ENCODE results near the gene TSC22D2. TPM values are rescaled to one million over a fixed set of nuclear protein-coding genes. Genes with fewer than 3 reads are reported as not detected.

TSC22D2 gene
- total and polyA plus RNA-seq, 2 donors from 2014 or later: 13.4 to 25.3 TPM

DNA sequence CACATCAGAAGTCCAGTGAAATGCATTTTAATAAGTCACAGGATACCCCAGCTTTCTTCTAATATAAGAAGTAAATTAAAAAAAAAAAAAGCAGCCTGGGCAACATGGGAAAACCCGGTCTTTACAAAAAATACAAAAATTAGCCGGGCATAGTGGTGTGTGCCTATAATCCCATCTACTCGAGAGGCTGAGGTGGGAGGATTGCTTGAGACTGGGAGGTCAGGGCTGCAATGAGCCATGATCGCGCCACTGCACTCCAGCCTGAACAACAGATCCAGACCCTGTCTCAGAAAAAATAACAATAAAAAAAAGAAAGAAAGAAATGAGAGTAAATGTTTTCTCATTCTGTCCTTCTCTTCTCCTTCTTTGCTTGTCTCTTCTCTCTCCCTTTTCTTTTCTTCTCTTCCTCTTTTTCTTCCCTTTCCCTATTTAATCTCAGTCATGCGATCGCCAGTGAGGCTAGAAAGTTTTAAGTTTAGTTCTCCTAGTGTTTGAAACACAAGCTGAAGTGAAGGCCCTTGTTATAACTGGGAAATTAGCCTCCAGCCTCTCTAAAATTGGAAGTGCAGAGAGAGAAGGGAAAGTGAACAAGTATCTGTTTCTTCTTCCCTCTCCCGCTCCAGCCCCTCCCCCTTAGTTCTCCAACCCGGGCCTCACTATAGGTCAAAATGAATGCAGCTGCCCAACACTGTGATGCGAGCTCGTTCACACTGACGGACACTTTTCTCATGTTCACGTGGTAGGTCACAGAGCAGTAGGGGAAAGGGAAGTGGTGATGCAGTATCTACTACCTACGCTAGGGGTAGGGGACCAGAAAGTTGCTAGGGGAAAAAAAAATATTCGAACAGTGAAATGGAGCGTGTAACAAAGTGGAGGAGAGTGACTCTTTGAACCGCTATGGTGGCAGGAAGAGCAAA lies 23.5 kb upstream of the TSC22D2 start:
- no peaks in the 10 kb centered on the region for H3K27me3 ChIP-seq (ENCODE audit: control insufficient read depth, insufficient read depth, low read length)
- peak overlapping the region; percentile 17 to 40 (median 26) for H3K4me3 ChIP-seq (ENCODE audit: low read length in 3 of 3)
- intact Hi-C loops (cut with DNase I): no loop called here
- H3K27ac ChIP-seq (ENCODE audit: low read depth in 2 of 2, low read length in 2 of 2): peak overlapping the region in 1 of 2 donors; percentile 30
- FAIRE-seq (no peak), DNase-seq (peak in 4 of 5 donors; percentile 80 to 94 (median 86))
- peak overlapping the region in 1 of 3 donors; percentile 31 for H3K9ac ChIP-seq (ENCODE audit: low read length in 3 of 3)
- no peak for TF ChIP-seq CTCF (IDR thresholded peaks at IDR 0.05; ENCODE audit: borderline replicate concordance, extremely low read depth, insufficient read depth)
- no peaks in the 10 kb centered on the region for H3K9me3 ChIP-seq (ENCODE audit: control insufficient read depth in 2 of 3, insufficient read depth in 1 of 3, low read length in 3 of 3)
- no peaks in the 10 kb centered on the region for H3K36me3 ChIP-seq (ENCODE audit: control insufficient read depth in 2 of 3, insufficient read depth in 3 of 3, low read length in 3 of 3)
- H3K4me1 ChIP-seq (ENCODE audit: control insufficient read depth in 2 of 3, insufficient read depth in 2 of 3, low read depth in 1 of 3, low read length in 3 of 3): no peaks in the 10 kb centered on the region

- H3K9ac ChIP-seq (ENCODE audit: low read length in 3 of 3): no peak overlapping the region
- no peak overlapping the region for H3K4me3 ChIP-seq (ENCODE audit: low read length in 3 of 3)
- no peaks in the 10 kb centered on the region for H3K9me3 ChIP-seq (ENCODE audit: control insufficient read depth in 2 of 3, insufficient read depth in 1 of 3, low read length in 3 of 3)
- H3K27ac ChIP-seq (ENCODE audit: low read depth in 2 of 2, low read length in 2 of 2): no peak overlapping the region
- no peak for DNase-seq
- no peaks in the 10 kb centered on the region for H3K4me1 ChIP-seq (ENCODE audit: control insufficient read depth in 2 of 3, insufficient read depth in 2 of 3, low read depth in 1 of 3, low read length in 3 of 3)
- no peak for TF ChIP-seq CTCF (IDR thresholded peaks at IDR 0.05; ENCODE audit: borderline replicate concordance, extremely low read depth, insufficient read depth)
- no peaks in the 10 kb centered on the region for H3K27me3 ChIP-seq (ENCODE audit: control insufficient read depth, insufficient read depth, low read length)
- FAIRE-seq: no peak
- intact Hi-C loops (cut with DNase I): no loop called here
- no peaks in the 10 kb centered on the region for H3K36me3 ChIP-seq (ENCODE audit: control insufficient read depth in 2 of 3, insufficient read depth in 3 of 3, low read length in 3 of 3)
These were observed 22.5 kb upstream of the TSC22D2 start for GRCh38 chr3:150385296-150386242.

DNA sequence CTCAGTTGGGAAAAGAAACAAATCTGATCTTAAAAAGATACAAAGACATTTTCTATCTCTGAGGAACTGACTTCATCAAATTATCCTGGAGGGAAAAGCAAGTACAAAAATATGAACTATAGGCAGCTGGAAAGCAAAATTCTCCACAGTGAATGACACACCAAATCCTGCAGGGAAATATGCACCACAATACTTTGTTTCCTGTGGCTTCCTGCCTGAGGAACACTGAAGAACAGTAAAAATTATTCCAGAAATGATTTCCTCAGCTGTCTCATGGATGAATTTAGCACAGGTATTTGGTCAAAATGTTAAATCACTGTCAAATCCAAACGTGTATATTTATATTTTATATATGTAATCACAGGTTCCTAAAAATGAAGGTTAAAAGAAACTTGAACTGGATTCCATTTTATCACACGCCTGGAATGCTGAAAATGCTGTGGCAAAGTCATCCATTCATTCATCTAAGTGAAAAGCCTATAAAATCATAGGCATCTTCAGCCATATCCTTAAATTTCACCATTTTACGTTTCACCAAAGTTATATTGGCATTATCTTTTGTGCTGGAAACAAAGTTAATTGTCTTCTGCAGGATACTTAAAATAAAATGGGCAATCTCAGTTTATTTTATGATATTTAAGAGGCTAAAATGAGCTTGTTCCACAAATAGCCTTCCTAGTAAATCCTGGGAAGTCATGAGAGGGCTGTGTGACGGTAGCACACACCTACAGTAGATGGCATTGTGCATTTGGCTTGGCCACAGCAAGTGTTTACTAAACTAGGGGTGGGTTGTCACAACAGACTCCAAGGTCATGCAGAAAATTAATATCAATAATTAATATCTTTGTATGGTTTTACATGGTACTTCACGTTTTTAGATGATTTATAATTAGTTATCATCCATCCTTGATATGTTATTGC lies 19.3 kb upstream of the TSC22D2 start:
- intact Hi-C loops (cut with DNase I): no loop called here
- no peaks in the 10 kb centered on the region for H3K27me3 ChIP-seq (ENCODE audit: control insufficient read depth, insufficient read depth, low read length)
- no peak overlapping the region for H3K4me3 ChIP-seq (ENCODE audit: low read length in 3 of 3)
- no peak overlapping the region for H3K9ac ChIP-seq (ENCODE audit: low read length in 3 of 3)
- H3K4me1 ChIP-seq (ENCODE audit: control insufficient read depth in 2 of 3, insufficient read depth in 2 of 3, low read depth in 1 of 3, low read length in 3 of 3): no peaks in the 10 kb centered on the region
- TF ChIP-seq CTCF (IDR thresholded peaks at IDR 0.05; ENCODE audit: borderline replicate concordance, extremely low read depth, insufficient read depth): no peak
- FAIRE-seq (no peak), DNase-seq (no peak)
- H3K9me3 ChIP-seq (ENCODE audit: control insufficient read depth in 2 of 3, insufficient read depth in 1 of 3, low read length in 3 of 3): no peaks in the 10 kb centered on the region
- no peaks in the 10 kb centered on the region for H3K36me3 ChIP-seq (ENCODE audit: control insufficient read depth in 2 of 3, insufficient read depth in 3 of 3, low read length in 3 of 3)
- H3K27ac ChIP-seq (ENCODE audit: low read depth in 2 of 2, low read length in 2 of 2): no peak overlapping the region
